WTC11 (cell line): ENCODE data around the gene TMOD3. TPM values are rescaled to one million over a fixed set of nuclear protein-coding genes. Genes with fewer than 3 reads are reported as not detected.

Source experiments
- ATAC-seq: fragments of 200-7000 bp; cut with Tn5 transposase; 2 replicates; pipeline ENCODE4 v1.10.0; 2021; ENCODE audit warnings: mild to moderate bottlenecking, moderate library complexity
- Bru-seq: library from RNA; stranded (reverse); fragments of 400-500 nt; gene quantifications from one replicate; lab custom pipeline; 2021; lab: Mats Ljungman, UMichigan
- CTCF ChIA-PET: fragments of 300-600 bp; sonication (Branson Sonifier 250); formaldehyde crosslinking; loops from one replicate; lab custom pipeline; 2021; ENCODE audit warnings: antibody characterized with exemption; lab: Charles Lee
- POLR2A ChIA-PET: fragments of 350-600 bp; sonication (Branson Sonifier 250); formaldehyde crosslinking; loops from one replicate; lab custom pipeline; 2021; ENCODE audit warnings: antibody characterized with exemption; lab: Charles Lee
- DNase-seq: peaks from one replicate; pipeline ENCODE4 v3.0.0; 2021; ENCODE audit warnings: low spot score
- H3K27ac Mint-ChIP-seq: 2 replicates; pipeline ENCODE4 v1.8.0; 2021; ENCODE audit warnings: mixed read lengths
- H3K27me3 Mint-ChIP-seq: 2 replicates; pipeline ENCODE4 v1.8.0; 2021; ENCODE audit warnings: low read depth, mild to moderate bottlenecking, moderate library complexity, mixed read lengths
- H3K36me3 Mint-ChIP-seq: 2 replicates; pipeline ENCODE4 v1.8.0; 2021; ENCODE audit warnings: mixed read lengths
- H3K4me1 Mint-ChIP-seq: 2 replicates; pipeline ENCODE4 v1.8.0; 2022; ENCODE audit warnings: mixed read lengths
- H3K4me3 Mint-ChIP-seq: 2 replicates; pipeline ENCODE4 v1.8.0; 2021; ENCODE audit warnings: mild to moderate bottlenecking, moderate library complexity, mixed read lengths
- H3K9me3 Mint-ChIP-seq: 2 replicates; pipeline ENCODE4 v1.8.0; 2021; ENCODE audit warnings: mixed read lengths
- ATF2 ChIP-seq: sonication (generic); formaldehyde crosslinking; IDR thresholded peaks from 2 replicates; pipeline ENCODE4 v1.8.1; 2022; ENCODE audit warnings: low read depth, missing genetic modification reagents, borderline replicate concordance
- E2F4 ChIP-seq: sonication (generic); formaldehyde crosslinking; IDR thresholded peaks from 2 replicates; pipeline ENCODE4 v1.8.1; 2022; ENCODE audit warnings: low read depth, mild to moderate bottlenecking, moderate library complexity, missing genetic modification reagents, borderline replicate concordance
- ELF4 ChIP-seq: sonication (generic); formaldehyde crosslinking; IDR thresholded peaks from 2 replicates; pipeline ENCODE4 v1.8.1; 2022; ENCODE audit warnings: low read depth, mild to moderate bottlenecking, moderate library complexity, missing genetic modification reagents
- ERG ChIP-seq: fragments of 250-450 bp; sonication (Bioruptor Pico); IDR thresholded peaks from 2 replicates; pipeline ENCODE4 v1.8.0; 2021; ENCODE audit warnings: mild to moderate bottlenecking
- ETV6 ChIP-seq: sonication (generic); formaldehyde crosslinking; IDR thresholded peaks from 2 replicates; pipeline ENCODE4 v1.8.1; 2022; ENCODE audit warnings: mild to moderate bottlenecking, missing genetic modification reagents
- FOXK1 ChIP-seq: sonication (generic); formaldehyde crosslinking; IDR thresholded peaks from 2 replicates; pipeline ENCODE4 v1.8.0; 2022; ENCODE audit warnings: mild to moderate bottlenecking, moderate library complexity, missing genetic modification reagents
- HMGA2 ChIP-seq: fragments of 250-450 bp; sonication (Bioruptor Pico); IDR thresholded peaks from 2 replicates; pipeline ENCODE4 v1.4.0; 2021; ENCODE audit warnings: mild to moderate bottlenecking, moderate library complexity
- HMGXB4 ChIP-seq: sonication (generic); formaldehyde crosslinking; IDR thresholded peaks from 2 replicates; pipeline ENCODE4 v1.8.1; 2023; ENCODE audit warnings: mild to moderate bottlenecking, moderate library complexity, missing genetic modification reagents
- JAZF1 ChIP-seq: fragments of 250-450 bp; sonication (Bioruptor Pico); IDR thresholded peaks from 2 replicates; pipeline ENCODE4 v1.9.0; 2021; ENCODE audit warnings: moderate library complexity, mild to moderate bottlenecking, inconsistent platforms
- NR2C2 ChIP-seq: sonication (generic); formaldehyde crosslinking; IDR thresholded peaks from 2 replicates; pipeline ENCODE4 v1.8.0; 2022; ENCODE audit warnings: mild to moderate bottlenecking, missing genetic modification reagents
- OVOL2 ChIP-seq: fragments of 250-450 bp; sonication (Bioruptor Pico); IDR thresholded peaks from 2 replicates; pipeline ENCODE4 v1.9.0; 2021; ENCODE audit warnings: mild to moderate bottlenecking, borderline replicate concordance
- PREB ChIP-seq: sonication (generic); formaldehyde crosslinking; IDR thresholded peaks from 2 replicates; pipeline ENCODE4 v1.8.1; 2022; ENCODE audit warnings: mild to moderate bottlenecking, missing genetic modification reagents, moderate library complexity, borderline replicate concordance
- RORB ChIP-seq: fragments of 250-450 bp; sonication (Bioruptor Pico); IDR thresholded peaks from 2 replicates; pipeline ENCODE4 v1.9.0; 2021; ENCODE audit warnings: mild to moderate bottlenecking
- SOX15 ChIP-seq: fragments of 250-450 bp; sonication (Bioruptor Pico); IDR thresholded peaks from 2 replicates; pipeline ENCODE4 v1.9.0; 2021; ENCODE audit warnings: mild to moderate bottlenecking
- TEAD1 ChIP-seq: sonication (generic); formaldehyde crosslinking; IDR thresholded peaks from 2 replicates; pipeline ENCODE4 v1.8.0; 2022; ENCODE audit warnings: mild to moderate bottlenecking, missing genetic modification reagents
- TEAD4 ChIP-seq: sonication (generic); formaldehyde crosslinking; IDR thresholded peaks from 2 replicates; pipeline ENCODE4 v1.8.0; 2022; ENCODE audit warnings: mild to moderate bottlenecking, missing genetic modification reagents
- ZBTB43 ChIP-seq: sonication (generic); formaldehyde crosslinking; IDR thresholded peaks from 2 replicates; pipeline ENCODE4 v1.8.1; 2023; ENCODE audit warnings: mild to moderate bottlenecking, missing genetic modification reagents
- ZNF232 ChIP-seq: sonication (generic); formaldehyde crosslinking; IDR thresholded peaks from 2 replicates; pipeline ENCODE4 v1.8.0; 2022; ENCODE audit warnings: mild to moderate bottlenecking, missing genetic modification reagents
- ZNF416 ChIP-seq: fragments of 250-450 bp; sonication (Bioruptor Pico); IDR thresholded peaks from 2 replicates; pipeline ENCODE4 v1.9.0; 2021; ENCODE audit warnings: mild to moderate bottlenecking, inconsistent platforms
- ZNF423 ChIP-seq: fragments of 250-450 bp; sonication (Bioruptor Pico); IDR thresholded peaks from 2 replicates; pipeline ENCODE4 v2.1.2; 2022; ENCODE audit warnings: mild to moderate bottlenecking, moderate library complexity
- ZNF425 ChIP-seq: fragments of 250-450 bp; sonication (Bioruptor Pico); conservative IDR thresholded peaks from 2 replicates; pipeline ENCODE4 v1.9.0; 2021; ENCODE audit warnings: mild to moderate bottlenecking
- ZSCAN18 ChIP-seq: fragments of 250-450 bp; sonication (Bioruptor Pico); IDR thresholded peaks from 2 replicates; pipeline ENCODE4 v2.1.2; 2022; ENCODE audit warnings: mild to moderate bottlenecking, moderate library complexity
- long read RNA-seq, 3 experiments: library from RNA in 1 of 3; library from capped mRNA in 1 of 3; library from polyadenylated mRNA in 1 of 3; unstranded in 2 of 3; stranded (forward) in 1 of 3; transcript quantifications; one replicate each; pipeline ENCODE4 v2.0.0, GENCODE V29; 2021
- total RNA-seq: library from RNA; stranded (reverse); gene quantifications from 3 replicates; pipeline ENCODE4 v1.2.3, GENCODE V29; 2021

The TMOD3 gene
- total RNA-seq (37.0 to 40.6 TPM (median 38.8 TPM) in 3 replicates), Bru-seq, nascent RNA (percentile 79 among the genes with signal in this experiment)
- long read RNA-seq, experiment 1, full-length matches to known transcripts, result 281 of 339 reads
- long read RNA-seq, experiment 1, partial matches to known transcripts, result 17 of 339 reads
- long read RNA-seq, experiment 1, other reads (novel, unspliced or antisense), result 41 of 339 reads
- long read RNA-seq, experiment 2, full-length matches to known transcripts, result 12 of 58 reads
- long read RNA-seq, experiment 2, partial matches to known transcripts, result 6 of 58 reads
- long read RNA-seq, experiment 2, other reads (novel, unspliced or antisense), result 40 of 58 reads
- long read RNA-seq, experiment 3, full-length matches to known transcripts, result 28 of 50 reads
- long read RNA-seq, experiment 3, partial matches to known transcripts, result 5 of 50 reads
- long read RNA-seq, experiment 3, other reads (novel, unspliced or antisense), result 17 of 50 reads

GRCh38 chr15:51829376-51830275 lies at the start of gene TMOD3:
TMOD3 (plus strand) TSS chr15:51829653; CDS start chr15:51862885, 33,232 bp downstream.
- ATAC-seq (peak; percentile 93), DNase-seq (peak; percentile 97)
- Mint-ChIP-seq H3K4me1 (peaks cover 20% of the 10 kb centered on the region), H3K27ac (peak within 1 kb of the TSS; percentile 91), H3K36me3 (no peaks in the 10 kb centered on the region), H3K4me3 (peak within 1 kb of the TSS; percentile 94), H3K9me3 (no peaks in the 10 kb centered on the region), H3K27me3 (no peaks in the 10 kb centered on the region)
- ChIA-PET POLR2A (interaction anchor here (0.8 to 1.0 kb wide), 2 partner anchors 9 to 26 kb away, joined by 4 to 5 read pairs; no protein-coding TSS in a partner anchor), CTCF (interaction anchor here (0.6 to 1.7 kb wide), 8 partner anchors 53 to 933 kb away, joined by 3 to 9 read pairs (median 4); no protein-coding TSS in a partner anchor)
- TF ChIP-seq E2F4 (CRISPR knock-in tag) (no peak), HMGA2 (no peak), ERG (CRISPR knock-in tag) (no peak), ZBTB43 (CRISPR knock-in tag) (0 out of 2 replicates have a peak, but pooled peaks have one; percentile 69), ETV6 (peak; percentile 75; the same call in 1 of the 2 replicates), FOXK1 (peak; percentile 31; the same call in 1 of the 2 replicates), SOX15 (CRISPR knock-in tag) (no peak), JAZF1 (CRISPR knock-in tag) (no peak), OVOL2 (no peak), ELF4 (CRISPR knock-in tag) (0 out of 2 replicates have a peak, but pooled peaks have one; percentile 52), PREB (CRISPR knock-in tag) (no peak), ZNF416 (CRISPR knock-in tag) (no peak), RORB (CRISPR knock-in tag) (no peak), ZNF425 (no peak), NR2C2 (CRISPR knock-in tag) (no peak), TEAD4 (no peak), ZNF423 (CRISPR knock-in tag) (0 out of 2 replicates have a peak, but pooled peaks have one; percentile 7), ZNF232 (CRISPR knock-in tag) (0 out of 2 replicates have a peak, but pooled peaks have one; percentile 57), HMGXB4 (CRISPR knock-in tag) (peak; percentile 95; the same call in 1 of the 2 replicates), ATF2 (CRISPR knock-in tag) (no peak), ZSCAN18 (CRISPR knock-in tag) (no peak), TEAD1 (CRISPR knock-in tag) (0 out of 2 replicates have a peak, but pooled peaks have one; percentile 61)
